Keratinocyte (primary cell): ENCODE measurements around the gene SMTNL2.

Source experiments
- CTCF ChIP-seq, 3 experiments: IDR thresholded peaks in 1 of 3; conservative IDR thresholded peaks in 1 of 3; optimal IDR thresholded peaks in 1 of 3; 2 replicates in 2 of 3; 3 replicates in 1 of 3; pipeline versions ENCODE3 to v1.5.1; 2011; ENCODE audit warnings: low read length in 3 of 3, mild to moderate bottlenecking in 3 of 3, moderate library complexity in 2 of 3, control low read depth in 1 of 3, inconsistent platforms in 1 of 3; ENCODE audit not compliant: insufficient read depth in 2 of 3; ENCODE audit errors: extremely low read depth in 1 of 3
- EZH2 ChIP-seq: IDR thresholded peaks from one replicate; pipeline ENCODE4 v1.6.1; 2012; ENCODE audit warnings: inconsistent platforms, mild to moderate bottlenecking, low read length, moderate library complexity

GRCh38 chr17:4591529-4591928, 7.2 kb downstream of the SMTNL2 start:
- no peak for TF ChIP-seq CTCF (optimal IDR thresholded peaks at IDR 0.05 in 1 of 3, IDR thresholded peaks at IDR 0.05 in 1 of 3, conservative IDR thresholded peaks at IDR 0.05 in 1 of 3; ENCODE audit: extremely low read depth in 1 of 3, insufficient read depth in 2 of 3, low read length in 3 of 3)
- TF ChIP-seq EZH2, result no peak
